Fibroblast of villous mesenchyme (primary cell): Measurements from ENCODE around the gene PATJ. TPM values are rescaled to one million over a fixed set of nuclear protein-coding genes. Genes with fewer than 3 reads are reported as not detected.

ENCODE experiments used
- DNase-seq: peaks from one replicate; pipeline ENCODE4 v3.0.0-alpha.2; 2010; ENCODE audit warnings: low read depth
- H3K4me3 ChIP-seq: 2 replicates; pipeline ENCODE4 v1.5.1; 2011; ENCODE audit warnings: low read depth, mild to moderate bottlenecking, low read length
- small RNA-seq: library from RNA; depleted of rRNA; stranded (forward); fragments of <200 nt; gene quantifications from one replicate; pipeline ENCODE3, GENCODE V24; 2012
- total RNA-seq: library from RNA; depleted of rRNA; stranded (reverse); fragments of >200 nt; gene quantifications from 2 replicates; pipeline ENCODE4 v1.2.3, GENCODE V29; 2012
- TF ChIP-seq, protein P1 (sequence below): IDR thresholded peaks from 2 replicates; pipeline ENCODE4 v1.5.1; 2012; ENCODE audit warnings: low read depth, mild to moderate bottlenecking, low read length; ENCODE audit not compliant: insufficient read depth

The PATJ gene
- total RNA-seq, 1 donor = 9.5 TPM

DNA sequence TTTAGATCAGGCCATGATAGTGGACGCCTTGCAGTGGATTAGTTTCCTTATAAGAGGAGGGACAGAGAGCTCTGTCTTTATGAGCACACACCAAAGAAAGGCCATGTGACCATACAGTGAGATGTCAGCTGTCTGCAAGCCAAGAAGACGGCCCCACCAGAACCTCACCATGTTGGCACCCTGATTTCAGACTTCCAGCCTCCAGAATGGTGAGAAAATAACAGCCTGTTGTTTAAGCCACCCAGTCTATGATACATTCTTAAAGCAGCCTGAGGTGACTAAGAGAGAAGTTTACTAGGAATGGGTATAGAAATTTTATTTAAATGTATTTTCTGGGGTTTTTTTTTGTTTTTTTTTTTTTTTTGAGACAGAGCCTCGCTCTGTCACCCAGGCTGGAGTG, 481.9 kb downstream of the PATJ start:
- TF ChIP-seq, protein P1, sequence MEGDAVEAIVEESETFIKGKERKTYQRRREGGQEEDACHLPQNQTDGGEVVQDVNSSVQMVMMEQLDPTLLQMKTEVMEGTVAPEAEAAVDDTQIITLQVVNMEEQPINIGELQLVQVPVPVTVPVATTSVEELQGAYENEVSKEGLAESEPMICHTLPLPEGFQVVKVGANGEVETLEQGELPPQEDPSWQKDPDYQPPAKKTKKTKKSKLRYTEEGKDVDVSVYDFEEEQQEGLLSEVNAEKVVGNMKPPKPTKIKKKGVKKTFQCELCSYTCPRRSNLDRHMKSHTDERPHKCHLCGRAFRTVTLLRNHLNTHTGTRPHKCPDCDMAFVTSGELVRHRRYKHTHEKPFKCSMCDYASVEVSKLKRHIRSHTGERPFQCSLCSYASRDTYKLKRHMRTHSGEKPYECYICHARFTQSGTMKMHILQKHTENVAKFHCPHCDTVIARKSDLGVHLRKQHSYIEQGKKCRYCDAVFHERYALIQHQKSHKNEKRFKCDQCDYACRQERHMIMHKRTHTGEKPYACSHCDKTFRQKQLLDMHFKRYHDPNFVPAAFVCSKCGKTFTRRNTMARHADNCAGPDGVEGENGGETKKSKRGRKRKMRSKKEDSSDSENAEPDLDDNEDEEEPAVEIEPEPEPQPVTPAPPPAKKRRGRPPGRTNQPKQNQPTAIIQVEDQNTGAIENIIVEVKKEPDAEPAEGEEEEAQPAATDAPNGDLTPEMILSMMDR = no peak
- no peak for DNase-seq

GRCh38 chr1:62227496-62227895, 485.2 kb downstream of the PATJ start:
- no peak for DNase-seq
- TF ChIP-seq, protein P1 = no peak
- H3K4me3 ChIP-seq = no peak overlapping the region

More for the DNA sequence above, 481.9 kb downstream of the PATJ start:
- H3K4me3 ChIP-seq = no peak overlapping the region

Small RNA genes within 50 kb of the gene (small RNA-seq; reads per million reads assigned to genes)
- not detected for gene LAMTOR5P1
- gene MIR3116-1 = not detected
- not detected for gene RN7SL180P
- gene RNU6-1177P = not detected
- gene RNU6-414P = not detected

Other genes starting within 250 kb of the PATJ start
- gene TM2D1, start 17.3 kb upstream of the PATJ start, total RNA-seq = 50.3 and 69.1 TPM in 2 replicates